Astrocyte (in vitro differentiated cells and primary cell): ENCODE data around the gene AMMECR1L. TPM values are rescaled to one million over a fixed set of nuclear protein-coding genes. Genes with fewer than 3 reads are reported as not detected.

ENCODE experiments used
- DNase-seq: peaks from one replicate; pipeline ENCODE4 v3.0.0-alpha.2; 2010; ENCODE audit warnings: low read depth
- FAIRE-seq: peaks from 2 replicates; lab custom pipeline; 2011; peaks lifted over from hg19 to GRCh38; lab: Jason Lieb, UNC
- H2AFZ ChIP-seq: 2 replicates; pipeline ENCODE4 v1.6.0; 2012; ENCODE audit warnings: low read depth, low read length, inconsistent platforms
- H3K27ac ChIP-seq: 2 replicates; pipeline ENCODE4 v1.5.1; 2011; ENCODE audit warnings: low read depth, low read length, inconsistent platforms
- H3K27me3 ChIP-seq: 2 replicates; pipeline ENCODE4 v1.6.0; 2011; ENCODE audit warnings: low read length, inconsistent platforms; ENCODE audit not compliant: insufficient read depth
- H3K36me3 ChIP-seq: 2 replicates; pipeline ENCODE4 v1.5.1; 2011; ENCODE audit warnings: low read length, inconsistent platforms; ENCODE audit not compliant: insufficient read depth
- H3K4me1 ChIP-seq: 2 replicates; pipeline ENCODE4 v1.5.1; 2011; ENCODE audit warnings: low read length, inconsistent platforms; ENCODE audit not compliant: insufficient read depth
- H3K4me2 ChIP-seq: 2 replicates; pipeline ENCODE4 v1.6.0; 2012; ENCODE audit warnings: low read length, inconsistent platforms
- H3K4me3 ChIP-seq: 2 replicates; pipeline ENCODE4 v1.5.1; 2011; ENCODE audit warnings: low read depth, mild to moderate bottlenecking, low read length, inconsistent platforms; ENCODE audit not compliant: insufficient read depth
- H3K79me2 ChIP-seq: 2 replicates; pipeline ENCODE4 v1.6.0; 2012; ENCODE audit warnings: mild to moderate bottlenecking, low read length, inconsistent platforms; ENCODE audit not compliant: insufficient read depth
- H3K9ac ChIP-seq: 2 replicates; pipeline ENCODE4 v1.6.0; 2012; ENCODE audit warnings: mild to moderate bottlenecking, low read length, inconsistent platforms
- H3K9me3 ChIP-seq: 2 replicates; pipeline ENCODE4 v1.5.1; 2012; ENCODE audit warnings: low read depth, mild to moderate bottlenecking, low read length, inconsistent platforms; ENCODE audit not compliant: insufficient read depth
- H4K20me1 ChIP-seq: 2 replicates; pipeline ENCODE4 v1.6.0; 2012; ENCODE audit warnings: low read length, inconsistent platforms; ENCODE audit not compliant: insufficient read depth
- H3K27ac Mint-ChIP-seq: one replicate; pipeline ENCODE4 v1.8.0; 2021; ENCODE audit warnings: mild to moderate bottlenecking, mixed read lengths; ENCODE audit not compliant: unreplicated experiment
- H3K27me3 Mint-ChIP-seq: one replicate; pipeline ENCODE4 v1.8.0; 2021; ENCODE audit warnings: low read depth, mixed read lengths; ENCODE audit not compliant: unreplicated experiment
- H3K36me3 Mint-ChIP-seq: one replicate; pipeline ENCODE4 v1.8.0; 2021; ENCODE audit warnings: low read depth, mixed read lengths; ENCODE audit not compliant: unreplicated experiment
- H3K4me1 Mint-ChIP-seq: one replicate; pipeline ENCODE4 v1.8.0; 2021; ENCODE audit warnings: low read depth, mixed read lengths; ENCODE audit not compliant: unreplicated experiment
- H3K4me3 Mint-ChIP-seq: one replicate; pipeline ENCODE4 v1.8.0; 2021; ENCODE audit warnings: mild to moderate bottlenecking, moderate library complexity, mixed read lengths; ENCODE audit not compliant: unreplicated experiment
- H3K9me3 Mint-ChIP-seq: one replicate; pipeline ENCODE4 v1.8.0; 2021; ENCODE audit warnings: mild to moderate bottlenecking, mixed read lengths; ENCODE audit not compliant: unreplicated experiment
- EZH2 ChIP-seq: IDR thresholded peaks from 2 replicates; pipeline ENCODE4 v1.6.1; 2012; ENCODE audit warnings: mild to moderate bottlenecking, low read length, inconsistent platforms; ENCODE audit not compliant: insufficient read depth
- total RNA-seq: library from RNA; stranded (reverse); gene quantifications from 2 replicates; pipeline ENCODE4 v1.2.1, GENCODE V29; 2021
- TF ChIP-seq, protein P1 (sequence below): IDR thresholded peaks from 2 replicates; pipeline ENCODE4 v1.5.1; 2011; ENCODE audit warnings: low read depth, mild to moderate bottlenecking, inconsistent platforms, low read length, moderate library complexity; ENCODE audit not compliant: insufficient read depth

The AMMECR1L gene
- total RNA-seq, 1 donor from 2014 or later, result 32.2 TPM

DNA sequence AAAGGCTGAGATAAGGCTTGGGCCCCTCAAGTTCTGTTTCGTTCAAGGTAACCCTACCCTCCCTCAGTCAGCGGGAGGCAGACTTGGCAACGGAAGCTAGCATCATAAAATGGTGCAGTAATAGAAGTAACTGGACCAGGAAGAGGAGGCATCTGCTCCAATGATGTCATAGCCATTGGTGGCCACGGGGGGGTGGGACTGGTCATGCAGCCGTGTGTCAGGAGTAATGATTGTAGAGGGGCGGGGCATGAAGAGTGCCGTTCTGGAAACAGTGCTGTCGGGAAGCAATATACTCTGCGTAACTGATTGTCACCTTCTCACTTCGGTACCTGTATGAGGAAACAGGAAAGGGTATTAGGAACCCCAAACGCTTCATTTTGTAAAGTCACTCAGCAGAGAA is 20.9 kb downstream of the AMMECR1L start:
- Mint-ChIP-seq H3K4me3 (no peak overlapping the region), H3K36me3 (peaks cover 40% of the 10 kb centered on the region)

DNA sequence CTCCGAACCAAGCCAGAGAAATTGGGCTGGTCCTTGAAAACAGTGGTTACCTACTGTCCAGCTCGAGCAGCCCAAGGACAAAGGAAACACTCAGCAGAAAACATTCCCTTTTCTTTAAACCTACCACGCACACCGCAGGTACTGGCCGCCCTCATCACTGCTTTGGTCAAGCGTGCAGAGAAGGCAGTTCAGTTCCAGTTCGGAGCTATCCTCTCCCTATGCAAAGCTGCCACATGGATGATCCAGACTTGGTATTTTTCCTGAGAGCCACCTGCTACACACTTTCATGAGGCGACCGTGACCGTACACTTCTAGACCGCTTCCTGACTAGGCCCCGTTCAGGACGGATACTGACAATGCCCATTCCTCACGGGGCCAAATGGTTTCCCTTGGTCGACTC is 23.5 kb downstream of the AMMECR1L start:
- Mint-ChIP-seq H3K4me3 (no peak overlapping the region), H3K36me3 (peaks cover 33% of the 10 kb centered on the region), H3K9me3 (no peaks in the 10 kb centered on the region), H3K27ac (no peak overlapping the region), H3K4me1 (peaks cover 12% of the 10 kb centered on the region), H3K27me3 (no peaks in the 10 kb centered on the region)
- Histone ChIP-seq H3K4me3 (no peak overlapping the region), H3K4me1 (no peaks in the 10 kb centered on the region), H4K20me1 (peaks cover 52% of the 10 kb centered on the region), H3K9ac (no peak overlapping the region), H3K27me3 (no peaks in the 10 kb centered on the region), H3K4me2 (no peak overlapping the region), H2AFZ (no peak overlapping the region), H3K9me3 (no peaks in the 10 kb centered on the region), H3K27ac (no peak overlapping the region), H3K79me2 (peaks cover 14% of the 10 kb centered on the region), H3K36me3 (peaks cover 36% of the 10 kb centered on the region)
- FAIRE-seq (no peak), DNase-seq (no peak)
- TF ChIP-seq, protein P1, sequence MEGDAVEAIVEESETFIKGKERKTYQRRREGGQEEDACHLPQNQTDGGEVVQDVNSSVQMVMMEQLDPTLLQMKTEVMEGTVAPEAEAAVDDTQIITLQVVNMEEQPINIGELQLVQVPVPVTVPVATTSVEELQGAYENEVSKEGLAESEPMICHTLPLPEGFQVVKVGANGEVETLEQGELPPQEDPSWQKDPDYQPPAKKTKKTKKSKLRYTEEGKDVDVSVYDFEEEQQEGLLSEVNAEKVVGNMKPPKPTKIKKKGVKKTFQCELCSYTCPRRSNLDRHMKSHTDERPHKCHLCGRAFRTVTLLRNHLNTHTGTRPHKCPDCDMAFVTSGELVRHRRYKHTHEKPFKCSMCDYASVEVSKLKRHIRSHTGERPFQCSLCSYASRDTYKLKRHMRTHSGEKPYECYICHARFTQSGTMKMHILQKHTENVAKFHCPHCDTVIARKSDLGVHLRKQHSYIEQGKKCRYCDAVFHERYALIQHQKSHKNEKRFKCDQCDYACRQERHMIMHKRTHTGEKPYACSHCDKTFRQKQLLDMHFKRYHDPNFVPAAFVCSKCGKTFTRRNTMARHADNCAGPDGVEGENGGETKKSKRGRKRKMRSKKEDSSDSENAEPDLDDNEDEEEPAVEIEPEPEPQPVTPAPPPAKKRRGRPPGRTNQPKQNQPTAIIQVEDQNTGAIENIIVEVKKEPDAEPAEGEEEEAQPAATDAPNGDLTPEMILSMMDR, result no peak
- TF ChIP-seq EZH2, result no peak

More for the DNA sequence above, 20.9 kb downstream of the AMMECR1L start:
- peaks cover 8% of the 10 kb centered on the region for H3K4me1 Mint-ChIP-seq
- Histone ChIP-seq H2AFZ (no peak overlapping the region), H4K20me1 (peaks cover 73% of the 10 kb centered on the region), H3K4me3 (no peak overlapping the region), H3K9ac (no peak overlapping the region), H3K27ac (no peak overlapping the region), H3K79me2 (peaks cover 31% of the 10 kb centered on the region), H3K27me3 (no peaks in the 10 kb centered on the region), H3K36me3 (peaks cover 58% of the 10 kb centered on the region), H3K9me3 (no peaks in the 10 kb centered on the region), H3K4me2 (no peak overlapping the region), H3K4me1 (no peaks in the 10 kb centered on the region)
- no peaks in the 10 kb centered on the region for H3K27me3 Mint-ChIP-seq
- FAIRE-seq (no peak), DNase-seq (no peak)
- TF ChIP-seq EZH2, result no peak
- TF ChIP-seq, protein P1, result no peak
- H3K27ac Mint-ChIP-seq, result no peak overlapping the region
- no peaks in the 10 kb centered on the region for H3K9me3 Mint-ChIP-seq

DNA sequence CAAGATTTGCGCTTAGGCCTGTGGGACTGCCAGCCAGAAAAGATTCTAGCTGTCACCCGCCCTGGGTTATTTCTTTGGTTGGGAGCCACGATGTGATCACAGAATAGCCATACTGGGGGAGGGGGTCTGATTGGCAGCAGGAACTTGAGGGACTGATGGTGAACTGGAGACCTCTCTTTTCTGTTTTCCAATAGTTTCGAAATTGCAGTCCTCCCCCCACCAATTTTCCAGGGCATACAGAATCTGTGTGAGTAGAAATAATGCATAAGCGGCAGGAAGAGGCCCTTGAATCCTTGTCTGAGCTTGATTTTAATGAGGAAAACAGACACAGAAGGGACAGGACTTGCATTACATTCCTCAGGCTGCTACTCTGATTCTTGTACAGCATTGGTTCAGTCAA is 25.6 kb downstream of the AMMECR1L start:
- H3K9me3 Mint-ChIP-seq, result no peaks in the 10 kb centered on the region
- Histone ChIP-seq H4K20me1 (peaks cover 51% of the 10 kb centered on the region), H3K27ac (no peak overlapping the region), H3K4me3 (no peak overlapping the region), H3K79me2 (peaks cover 30% of the 10 kb centered on the region), H3K27me3 (no peaks in the 10 kb centered on the region), H3K9me3 (no peaks in the 10 kb centered on the region), H3K9ac (no peak overlapping the region), H2AFZ (no peak overlapping the region), H3K4me2 (no peak overlapping the region), H3K4me1 (no peaks in the 10 kb centered on the region), H3K36me3 (peaks cover 17% of the 10 kb centered on the region)
- TF ChIP-seq, protein P1, result no peak
- TF ChIP-seq EZH2, result no peak
- H3K4me3 Mint-ChIP-seq, result no peak overlapping the region
- peaks cover 20% of the 10 kb centered on the region for H3K36me3 Mint-ChIP-seq
- H3K4me1 Mint-ChIP-seq, result peaks cover 12% of the 10 kb centered on the region
- FAIRE-seq, result no peak
- no peaks in the 10 kb centered on the region for H3K27me3 Mint-ChIP-seq
- H3K27ac Mint-ChIP-seq, result no peak overlapping the region
- DNase-seq, result no peak
